WTC11 (cell line): Measurements from ENCODE around the gene PER1. TPM values are rescaled to one million over a fixed set of nuclear protein-coding genes. Genes with fewer than 3 reads are reported as not detected.

Source experiments
- ATAC-seq: fragments of 200-7000 bp; cut with Tn5 transposase; 2 replicates; pipeline ENCODE4 v1.10.0; 2021; ENCODE audit warnings: mild to moderate bottlenecking, moderate library complexity
- CTCF ChIA-PET: fragments of 300-600 bp; sonication (Branson Sonifier 250); formaldehyde crosslinking; loops from one replicate; lab custom pipeline; 2021; ENCODE audit warnings: antibody characterized with exemption; lab: Charles Lee
- POLR2A ChIA-PET: fragments of 350-600 bp; sonication (Branson Sonifier 250); formaldehyde crosslinking; loops from one replicate; lab custom pipeline; 2021; ENCODE audit warnings: antibody characterized with exemption; lab: Charles Lee
- DNase-seq: peaks from one replicate; pipeline ENCODE4 v3.0.0; 2021; ENCODE audit warnings: low spot score
- H3K27ac Mint-ChIP-seq: 2 replicates; pipeline ENCODE4 v1.8.0; 2021; ENCODE audit warnings: mixed read lengths
- H3K27me3 Mint-ChIP-seq: 2 replicates; pipeline ENCODE4 v1.8.0; 2021; ENCODE audit warnings: low read depth, mild to moderate bottlenecking, moderate library complexity, mixed read lengths
- H3K36me3 Mint-ChIP-seq: 2 replicates; pipeline ENCODE4 v1.8.0; 2021; ENCODE audit warnings: mixed read lengths
- H3K4me1 Mint-ChIP-seq: 2 replicates; pipeline ENCODE4 v1.8.0; 2022; ENCODE audit warnings: mixed read lengths
- H3K4me3 Mint-ChIP-seq: 2 replicates; pipeline ENCODE4 v1.8.0; 2021; ENCODE audit warnings: mild to moderate bottlenecking, moderate library complexity, mixed read lengths
- H3K9me3 Mint-ChIP-seq: 2 replicates; pipeline ENCODE4 v1.8.0; 2021; ENCODE audit warnings: mixed read lengths
- CBFB ChIP-seq: sonication (generic); formaldehyde crosslinking; IDR thresholded peaks from 2 replicates; pipeline ENCODE4 v1.8.1; 2022; ENCODE audit warnings: mild to moderate bottlenecking, low read depth, missing genetic modification reagents
- ELF4 ChIP-seq: sonication (generic); formaldehyde crosslinking; IDR thresholded peaks from 2 replicates; pipeline ENCODE4 v1.8.1; 2022; ENCODE audit warnings: low read depth, mild to moderate bottlenecking, moderate library complexity, missing genetic modification reagents
- EMX1 ChIP-seq: fragments of 250-450 bp; sonication (Bioruptor Pico); IDR thresholded peaks from 2 replicates; pipeline ENCODE4 v1.8.0; 2021; ENCODE audit warnings: mild to moderate bottlenecking
- FOXK1 ChIP-seq: sonication (generic); formaldehyde crosslinking; IDR thresholded peaks from 2 replicates; pipeline ENCODE4 v1.8.0; 2022; ENCODE audit warnings: mild to moderate bottlenecking, moderate library complexity, missing genetic modification reagents
- GABPB1 ChIP-seq: sonication (generic); formaldehyde crosslinking; IDR thresholded peaks from 2 replicates; pipeline ENCODE4 v1.8.1; 2023; ENCODE audit warnings: mild to moderate bottlenecking, missing genetic modification reagents
- JAZF1 ChIP-seq: fragments of 250-450 bp; sonication (Bioruptor Pico); IDR thresholded peaks from 2 replicates; pipeline ENCODE4 v1.9.0; 2021; ENCODE audit warnings: moderate library complexity, mild to moderate bottlenecking, inconsistent platforms
- KAT7 ChIP-seq: sonication (generic); formaldehyde crosslinking; IDR thresholded peaks from 2 replicates; pipeline ENCODE4 v1.8.1; 2023; ENCODE audit warnings: missing genetic modification reagents, mild to moderate bottlenecking, borderline replicate concordance
- MXD4 ChIP-seq: fragments of 250-450 bp; sonication (Bioruptor Pico); IDR thresholded peaks from 2 replicates; pipeline ENCODE4 v1.8.0; 2021; ENCODE audit warnings: mild to moderate bottlenecking, moderate library complexity, borderline replicate concordance
- NR1H2 ChIP-seq: sonication (generic); formaldehyde crosslinking; IDR thresholded peaks from 2 replicates; pipeline ENCODE4 v1.9.0; 2021; ENCODE audit warnings: mild to moderate bottlenecking, moderate library complexity, missing genetic modification reagents
- RELA ChIP-seq: sonication (generic); formaldehyde crosslinking; IDR thresholded peaks from 2 replicates; pipeline ENCODE4 v1.8.1; 2022; ENCODE audit warnings: missing genetic modification reagents, mild to moderate bottlenecking, borderline replicate concordance
- TCF7 ChIP-seq: sonication (generic); formaldehyde crosslinking; IDR thresholded peaks from 2 replicates; pipeline ENCODE4 v1.8.0; 2022; ENCODE audit warnings: mild to moderate bottlenecking, low read depth, missing genetic modification reagents, moderate library complexity
- ZBTB21 ChIP-seq: sonication (generic); formaldehyde crosslinking; IDR thresholded peaks from 2 replicates; pipeline ENCODE4 v1.8.1; 2023; ENCODE audit warnings: mild to moderate bottlenecking, missing genetic modification reagents, borderline replicate concordance
- ZNF416 ChIP-seq: fragments of 250-450 bp; sonication (Bioruptor Pico); IDR thresholded peaks from 2 replicates; pipeline ENCODE4 v1.9.0; 2021; ENCODE audit warnings: mild to moderate bottlenecking, inconsistent platforms
- ZNF671 ChIP-seq: fragments of 250-450 bp; sonication (Bioruptor Pico); IDR thresholded peaks from 2 replicates; pipeline ENCODE4 v1.8.0; 2021; ENCODE audit warnings: mild to moderate bottlenecking
- total RNA-seq: library from RNA; stranded (reverse); gene quantifications from 3 replicates; pipeline ENCODE4 v1.2.3, GENCODE V29; 2021
- TF ChIP-seq, protein P1 (sequence below): sonication (generic); formaldehyde crosslinking; IDR thresholded peaks from 2 replicates; pipeline ENCODE4 v1.8.1; 2022; ENCODE audit warnings: mild to moderate bottlenecking, missing genetic modification reagents, moderate library complexity, borderline replicate concordance
- TF ChIP-seq, protein P2 (sequence below): fragments of 200-600 bp; IDR thresholded peaks from 2 replicates; pipeline ENCODE4 v1.8.0; 2022; ENCODE audit warnings: antibody characterized with exemption
- TF ChIP-seq, protein P3 (sequence below): sonication (generic); formaldehyde crosslinking; IDR thresholded peaks from 2 replicates; pipeline ENCODE4 v1.8.0; 2022; ENCODE audit warnings: mild to moderate bottlenecking, missing genetic modification reagents
- TF ChIP-seq, protein P4 (sequence below): sonication (generic); formaldehyde crosslinking; IDR thresholded peaks from 2 replicates; pipeline ENCODE4 v1.8.1; 2023; ENCODE audit warnings: mild to moderate bottlenecking, missing genetic modification reagents, moderate library complexity
- TF ChIP-seq, protein P5 (sequence below): fragments of 250-450 bp; sonication (Bioruptor Pico); conservative IDR thresholded peaks from 2 replicates; pipeline ENCODE4 v1.9.0; 2021; ENCODE audit warnings: mild to moderate bottlenecking
- TF ChIP-seq, protein P6 (sequence below): fragments of 250-450 bp; sonication (Bioruptor Pico); IDR thresholded peaks from 2 replicates; pipeline ENCODE4 v2.1.2; 2022; ENCODE audit warnings: mild to moderate bottlenecking, moderate library complexity
- TF ChIP-seq, protein P7 (sequence below): sonication (generic); formaldehyde crosslinking; IDR thresholded peaks from 2 replicates; pipeline ENCODE4 v1.8.1; 2023; ENCODE audit warnings: mild to moderate bottlenecking, moderate library complexity, missing genetic modification reagents
- TF ChIP-seq, protein P8 (sequence below): fragments of 250-450 bp; sonication (Bioruptor Pico); IDR thresholded peaks from 2 replicates; pipeline ENCODE4 v1.9.0; 2021; ENCODE audit warnings: mild to moderate bottlenecking

Gene PER1
- total RNA-seq, 1 experiment from 2014 or later: 46.9 TPM

DNA sequence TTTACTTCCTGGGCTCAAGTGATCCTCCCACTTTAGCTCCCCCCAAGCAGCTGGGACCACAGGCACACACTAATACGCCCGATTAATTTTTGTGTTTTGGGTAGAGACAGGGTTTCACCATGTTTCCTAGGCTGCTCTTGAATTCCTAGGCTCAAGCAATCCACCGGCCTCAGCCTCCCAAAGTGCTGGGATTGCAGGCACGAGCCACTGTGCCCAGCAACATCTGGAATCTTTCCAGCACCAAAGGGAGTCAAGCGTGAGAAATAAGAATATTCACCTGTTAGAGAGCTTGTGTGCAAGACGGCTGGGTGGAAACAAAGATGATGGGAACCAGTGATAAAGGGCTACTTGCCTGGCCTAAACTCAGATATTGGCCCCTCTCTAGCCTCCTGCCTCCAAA lies 50.5 kb downstream of the PER1 start (continued):
- TF ChIP-seq, protein P1, sequence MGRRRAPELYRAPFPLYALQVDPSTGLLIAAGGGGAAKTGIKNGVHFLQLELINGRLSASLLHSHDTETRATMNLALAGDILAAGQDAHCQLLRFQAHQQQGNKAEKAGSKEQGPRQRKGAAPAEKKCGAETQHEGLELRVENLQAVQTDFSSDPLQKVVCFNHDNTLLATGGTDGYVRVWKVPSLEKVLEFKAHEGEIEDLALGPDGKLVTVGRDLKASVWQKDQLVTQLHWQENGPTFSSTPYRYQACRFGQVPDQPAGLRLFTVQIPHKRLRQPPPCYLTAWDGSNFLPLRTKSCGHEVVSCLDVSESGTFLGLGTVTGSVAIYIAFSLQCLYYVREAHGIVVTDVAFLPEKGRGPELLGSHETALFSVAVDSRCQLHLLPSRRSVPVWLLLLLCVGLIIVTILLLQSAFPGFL (CRISPR knock-in tag): no peak
- no peak for TF ChIP-seq RELA (CRISPR knock-in tag)
- TF ChIP-seq ZBTB21 (CRISPR knock-in tag): no peak
- TF ChIP-seq ZNF416 (CRISPR knock-in tag): no peak
- TF ChIP-seq, protein P2, sequence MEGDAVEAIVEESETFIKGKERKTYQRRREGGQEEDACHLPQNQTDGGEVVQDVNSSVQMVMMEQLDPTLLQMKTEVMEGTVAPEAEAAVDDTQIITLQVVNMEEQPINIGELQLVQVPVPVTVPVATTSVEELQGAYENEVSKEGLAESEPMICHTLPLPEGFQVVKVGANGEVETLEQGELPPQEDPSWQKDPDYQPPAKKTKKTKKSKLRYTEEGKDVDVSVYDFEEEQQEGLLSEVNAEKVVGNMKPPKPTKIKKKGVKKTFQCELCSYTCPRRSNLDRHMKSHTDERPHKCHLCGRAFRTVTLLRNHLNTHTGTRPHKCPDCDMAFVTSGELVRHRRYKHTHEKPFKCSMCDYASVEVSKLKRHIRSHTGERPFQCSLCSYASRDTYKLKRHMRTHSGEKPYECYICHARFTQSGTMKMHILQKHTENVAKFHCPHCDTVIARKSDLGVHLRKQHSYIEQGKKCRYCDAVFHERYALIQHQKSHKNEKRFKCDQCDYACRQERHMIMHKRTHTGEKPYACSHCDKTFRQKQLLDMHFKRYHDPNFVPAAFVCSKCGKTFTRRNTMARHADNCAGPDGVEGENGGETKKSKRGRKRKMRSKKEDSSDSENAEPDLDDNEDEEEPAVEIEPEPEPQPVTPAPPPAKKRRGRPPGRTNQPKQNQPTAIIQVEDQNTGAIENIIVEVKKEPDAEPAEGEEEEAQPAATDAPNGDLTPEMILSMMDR: no peak
- no peak for TF ChIP-seq JAZF1 (CRISPR knock-in tag)
- no peak for TF ChIP-seq GABPB1 (CRISPR knock-in tag)
- TF ChIP-seq CBFB (CRISPR knock-in tag): no peak
- no peak for TF ChIP-seq ZNF671

DNA sequence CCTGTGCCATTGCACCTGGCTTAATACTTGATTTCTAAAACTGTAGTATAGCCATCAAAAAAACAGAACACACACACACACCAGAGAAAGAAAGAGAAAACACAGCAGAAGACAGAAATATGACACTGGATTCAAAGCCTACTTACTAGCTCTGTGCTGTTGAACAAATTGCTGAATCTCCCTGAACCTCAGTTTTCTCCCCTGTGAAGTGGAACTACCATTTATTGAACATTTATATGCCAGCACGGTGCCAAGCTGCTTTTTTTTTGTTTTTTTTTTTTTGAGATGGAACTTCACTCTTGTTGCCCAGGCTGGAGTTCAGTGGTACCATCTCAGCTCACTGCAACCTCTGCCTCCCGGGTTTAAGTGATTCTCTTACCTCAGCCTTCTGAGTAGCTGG lies 51.4 kb downstream of the PER1 start:
- DNase-seq (no peak), ATAC-seq (no peak)
- POLR2A ChIA-PET: no interaction called here
- Mint-ChIP-seq H3K4me3 (no peak overlapping the region), H3K27ac (no peak overlapping the region)
- CTCF ChIA-PET: interaction anchor here (1.0 to 4.2 kb wide), 8 partner anchors 9 to 84 kb away, joined by 3 to 19 read pairs (median 4); partner anchors contain the start of gene ALOXE3
- no peak for TF ChIP-seq ELF4 (CRISPR knock-in tag)
- TF ChIP-seq, all 79 proteins: peak for 0
- H3K27me3 Mint-ChIP-seq: peaks cover 22% of the 10 kb centered on the region
- 0 out of 2 replicates have a peak, but pooled peaks cover 2% of the 10 kb centered on the region for H3K4me1 Mint-ChIP-seq
- H3K36me3 Mint-ChIP-seq: no peaks in the 10 kb centered on the region
- no peaks in the 10 kb centered on the region; the same call in 1 of the 2 replicates for H3K9me3 Mint-ChIP-seq

DNA sequence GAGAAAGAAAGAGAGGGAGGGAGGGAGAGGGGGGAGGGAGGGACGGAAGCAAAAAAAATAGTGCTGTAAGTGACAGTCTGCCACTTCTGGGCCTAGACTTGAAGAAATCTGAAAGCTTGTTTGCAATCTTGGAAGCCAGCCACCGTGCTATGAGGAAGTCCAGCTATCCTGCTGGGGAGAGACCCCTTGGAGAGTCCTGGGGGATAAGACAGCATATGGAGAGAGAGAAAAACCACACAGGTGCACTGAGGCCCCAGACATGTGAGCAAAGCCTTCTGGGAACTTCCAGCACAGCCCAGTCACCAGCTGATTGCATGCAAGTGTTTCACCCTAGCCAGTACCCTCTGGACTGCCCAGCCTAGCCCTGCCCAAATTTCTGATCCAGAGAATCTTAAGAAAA lies 52.1 kb downstream of the PER1 start:
- no peak overlapping the region for H3K27ac Mint-ChIP-seq
- ChIA-PET POLR2A (no interaction called here), CTCF (interaction anchor here (1.0 to 4.2 kb wide), 7 partner anchors 10 to 83 kb away, joined by 3 to 19 read pairs (median 5); partner anchors contain the start of gene ALOXE3)
- DNase-seq (no peak), ATAC-seq (no peak)
- H3K27me3 Mint-ChIP-seq: peaks cover 26% of the 10 kb centered on the region
- H3K9me3 Mint-ChIP-seq: no peaks in the 10 kb centered on the region; the same call in 1 of the 2 replicates
- H3K4me1 Mint-ChIP-seq: 0 out of 2 replicates have a peak, but pooled peaks cover 2% of the 10 kb centered on the region
- no peak overlapping the region for H3K4me3 Mint-ChIP-seq
- no peaks in the 10 kb centered on the region for H3K36me3 Mint-ChIP-seq
- TF ChIP-seq, protein P3, sequence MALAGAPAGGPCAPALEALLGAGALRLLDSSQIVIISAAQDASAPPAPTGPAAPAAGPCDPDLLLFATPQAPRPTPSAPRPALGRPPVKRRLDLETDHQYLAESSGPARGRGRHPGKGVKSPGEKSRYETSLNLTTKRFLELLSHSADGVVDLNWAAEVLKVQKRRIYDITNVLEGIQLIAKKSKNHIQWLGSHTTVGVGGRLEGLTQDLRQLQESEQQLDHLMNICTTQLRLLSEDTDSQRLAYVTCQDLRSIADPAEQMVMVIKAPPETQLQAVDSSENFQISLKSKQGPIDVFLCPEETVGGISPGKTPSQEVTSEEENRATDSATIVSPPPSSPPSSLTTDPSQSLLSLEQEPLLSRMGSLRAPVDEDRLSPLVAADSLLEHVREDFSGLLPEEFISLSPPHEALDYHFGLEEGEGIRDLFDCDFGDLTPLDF (CRISPR knock-in tag): no peak
- TF ChIP-seq MXD4 (CRISPR knock-in tag): no peak
- TF ChIP-seq EMX1 (CRISPR knock-in tag): no peak
- TF ChIP-seq, protein P4, sequence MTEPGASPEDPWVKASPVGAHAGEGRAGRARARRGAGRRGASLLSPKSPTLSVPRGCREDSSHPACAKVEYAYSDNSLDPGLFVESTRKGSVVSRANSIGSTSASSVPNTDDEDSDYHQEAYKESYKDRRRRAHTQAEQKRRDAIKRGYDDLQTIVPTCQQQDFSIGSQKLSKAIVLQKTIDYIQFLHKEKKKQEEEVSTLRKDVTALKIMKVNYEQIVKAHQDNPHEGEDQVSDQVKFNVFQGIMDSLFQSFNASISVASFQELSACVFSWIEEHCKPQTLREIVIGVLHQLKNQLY: no peak
- no peak for TF ChIP-seq KAT7 (CRISPR knock-in tag)
- TF ChIP-seq, protein P5, sequence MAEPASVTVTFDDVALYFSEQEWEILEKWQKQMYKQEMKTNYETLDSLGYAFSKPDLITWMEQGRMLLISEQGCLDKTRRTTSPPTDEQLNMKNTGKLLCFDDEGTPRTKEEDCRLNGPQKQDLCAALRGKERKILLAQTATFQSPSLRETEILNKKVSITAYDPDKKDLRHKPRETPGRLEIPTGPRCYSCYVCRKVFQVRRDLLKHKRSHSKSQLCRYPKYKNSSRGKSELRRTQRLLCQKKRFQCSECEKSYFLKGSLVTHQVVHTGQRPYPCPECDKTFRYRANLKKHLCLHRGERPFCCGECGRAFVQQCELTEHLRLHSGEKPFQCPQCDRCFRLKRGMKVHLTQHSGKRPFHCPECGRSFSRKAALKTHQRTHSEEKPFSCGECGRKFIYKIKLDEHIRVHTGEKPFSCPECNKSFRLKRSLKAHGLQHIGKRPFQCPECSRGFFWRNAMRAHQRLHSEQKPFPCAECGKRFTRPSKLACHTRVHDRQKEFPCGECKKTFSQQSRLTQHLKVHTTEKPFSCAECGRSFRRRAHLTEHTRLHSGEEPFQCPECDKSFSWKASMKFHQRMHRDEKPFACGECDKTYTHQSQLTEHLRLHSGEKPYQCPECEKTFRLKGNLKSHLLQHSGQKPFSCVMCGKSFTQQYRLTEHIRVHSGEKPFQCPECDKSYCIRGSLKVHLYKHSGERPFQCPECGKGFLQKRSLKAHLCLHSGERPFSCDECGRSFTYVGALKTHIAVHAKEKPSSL: no peak
- TF ChIP-seq, protein P6, sequence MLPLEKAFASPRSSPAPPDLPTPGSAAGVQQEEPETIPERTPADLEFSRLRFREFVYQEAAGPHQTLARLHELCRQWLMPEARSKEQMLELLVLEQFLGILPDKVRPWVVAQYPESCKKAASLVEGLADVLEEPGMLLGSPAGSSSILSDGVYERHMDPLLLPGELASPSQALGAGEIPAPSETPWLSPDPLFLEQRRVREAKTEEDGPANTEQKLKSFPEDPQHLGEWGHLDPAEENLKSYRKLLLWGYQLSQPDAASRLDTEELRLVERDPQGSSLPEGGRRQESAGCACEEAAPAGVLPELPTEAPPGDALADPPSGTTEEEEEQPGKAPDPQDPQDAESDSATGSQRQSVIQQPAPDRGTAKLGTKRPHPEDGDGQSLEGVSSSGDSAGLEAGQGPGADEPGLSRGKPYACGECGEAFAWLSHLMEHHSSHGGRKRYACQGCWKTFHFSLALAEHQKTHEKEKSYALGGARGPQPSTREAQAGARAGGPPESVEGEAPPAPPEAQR (CRISPR knock-in tag): no peak
- no peak for TF ChIP-seq FOXK1 (CRISPR knock-in tag)
- TF ChIP-seq CBFB (CRISPR knock-in tag): no peak
- TF ChIP-seq TCF7 (CRISPR knock-in tag): no peak
- TF ChIP-seq, protein P7, sequence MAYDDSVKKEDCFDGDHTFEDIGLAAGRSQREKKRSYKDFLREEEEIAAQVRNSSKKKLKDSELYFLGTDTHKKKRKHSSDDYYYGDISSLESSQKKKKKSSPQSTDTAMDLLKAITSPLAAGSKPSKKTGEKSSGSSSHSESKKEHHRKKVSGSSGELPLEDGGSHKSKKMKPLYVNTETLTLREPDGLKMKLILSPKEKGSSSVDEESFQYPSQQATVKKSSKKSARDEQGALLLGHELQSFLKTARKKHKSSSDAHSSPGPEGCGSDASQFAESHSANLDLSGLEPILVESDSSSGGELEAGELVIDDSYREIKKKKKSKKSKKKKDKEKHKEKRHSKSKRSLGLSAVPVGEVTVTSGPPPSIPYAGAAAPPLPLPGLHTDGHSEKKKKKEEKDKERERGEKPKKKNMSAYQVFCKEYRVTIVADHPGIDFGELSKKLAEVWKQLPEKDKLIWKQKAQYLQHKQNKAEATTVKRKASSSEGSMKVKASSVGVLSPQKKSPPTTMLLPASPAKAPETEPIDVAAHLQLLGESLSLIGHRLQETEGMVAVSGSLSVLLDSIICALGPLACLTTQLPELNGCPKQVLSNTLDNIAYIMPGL (CRISPR knock-in tag): no peak
- no peak for TF ChIP-seq NR1H2 (CRISPR knock-in tag)
- TF ChIP-seq, protein P8, sequence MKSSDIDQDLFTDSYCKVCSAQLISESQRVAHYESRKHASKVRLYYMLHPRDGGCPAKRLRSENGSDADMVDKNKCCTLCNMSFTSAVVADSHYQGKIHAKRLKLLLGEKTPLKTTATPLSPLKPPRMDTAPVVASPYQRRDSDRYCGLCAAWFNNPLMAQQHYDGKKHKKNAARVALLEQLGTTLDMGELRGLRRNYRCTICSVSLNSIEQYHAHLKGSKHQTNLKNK: no peak
